GM08714 (cell line): ENCODE data around the gene TPR.
"Not testable (repeated sequence)": the region's sequence is repeated elsewhere in the genome, so short reads cannot be mapped to it uniquely, and the experiment has no call there.

Experiments
- H3K4me3 ChIP-seq: fragments of 200-500 bp; sonication (Bioruptor generic); 2 replicates; pipeline ENCODE4 v1.5.1; 2014; ENCODE audit warnings: mild to moderate bottlenecking, low read length, inconsistent platforms
- ZNF274 ChIP-seq: IDR thresholded peaks from 2 replicates; pipeline ENCODE4 v1.6.1; 2012; ENCODE audit warnings: mild to moderate bottlenecking, low read depth, low read length

The TPR gene

DNA sequence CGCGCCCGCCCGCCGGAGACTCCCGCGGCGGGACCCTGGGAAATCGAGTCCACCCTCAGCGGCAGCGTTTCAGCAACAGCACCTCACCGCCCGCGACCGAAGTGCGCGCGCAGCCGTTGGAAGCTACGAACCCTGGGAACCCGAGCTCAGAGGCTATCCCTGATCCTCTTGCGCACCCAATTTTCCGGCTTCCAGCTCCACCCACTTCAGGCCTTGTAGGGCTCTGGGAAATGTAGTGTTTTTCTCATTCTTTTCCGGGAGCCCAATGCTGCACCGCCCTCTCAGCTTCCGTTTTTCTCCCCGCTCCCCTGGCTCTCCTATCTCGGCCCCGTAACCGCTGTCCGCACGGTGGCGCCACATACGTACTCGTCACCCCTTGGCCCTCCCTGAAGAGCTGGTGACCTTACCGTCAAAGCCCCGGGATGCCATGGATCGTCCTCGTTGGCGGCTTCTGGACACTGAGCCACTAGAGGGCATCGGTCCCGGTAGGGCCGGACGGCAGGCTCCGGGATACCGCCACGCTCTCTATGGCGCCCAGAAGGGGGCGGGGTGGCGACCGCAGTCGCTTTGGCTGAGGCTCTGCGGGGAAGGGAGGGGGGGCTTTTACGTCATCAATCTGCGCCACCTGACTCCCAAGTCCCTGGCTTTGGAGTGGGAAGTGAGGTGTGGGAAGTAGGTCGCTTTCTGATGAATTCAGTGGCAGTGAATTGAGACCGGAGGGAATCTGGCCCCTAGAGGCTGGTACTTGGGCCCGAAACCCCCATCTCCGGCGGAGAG lies at the start of gene TPR, which contains the start of gene ODR4:
TPR (minus strand) TSS at position 102 of the 777 bp plus-strand sequence. CDS start 225 bp downstream, outside the sequence.
ODR4 (plus strand) TSS at position 687 of the 777 bp plus-strand sequence. CDS start 3,948 bp downstream, outside the sequence.
- TF ChIP-seq ZNF274: no peak
- H3K4me3 ChIP-seq: peak within 1 kb of the TSS; percentile 83

DNA sequence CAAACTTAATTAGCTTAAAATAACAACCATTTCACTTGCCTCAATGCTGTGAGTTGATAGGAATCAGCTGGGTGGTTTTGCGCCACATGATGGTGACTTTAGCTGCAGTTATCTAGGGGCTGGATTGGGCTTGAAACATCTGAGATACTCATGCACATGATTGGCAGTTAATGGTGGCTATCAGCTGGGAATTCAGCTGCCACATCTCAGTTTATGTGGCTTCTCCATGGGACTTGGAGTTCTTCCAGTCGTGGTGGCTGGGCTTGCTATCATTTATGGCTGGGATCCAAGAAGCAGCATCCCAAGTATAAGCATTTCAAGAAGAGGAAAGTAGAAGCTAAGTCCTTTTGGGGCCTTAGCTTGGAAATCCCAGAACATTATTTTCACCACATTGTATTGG lies 49.5 kb upstream of the TPR start:
- TF ChIP-seq ZNF274: no peak
- H3K4me3 ChIP-seq: no peak overlapping the region

DNA sequence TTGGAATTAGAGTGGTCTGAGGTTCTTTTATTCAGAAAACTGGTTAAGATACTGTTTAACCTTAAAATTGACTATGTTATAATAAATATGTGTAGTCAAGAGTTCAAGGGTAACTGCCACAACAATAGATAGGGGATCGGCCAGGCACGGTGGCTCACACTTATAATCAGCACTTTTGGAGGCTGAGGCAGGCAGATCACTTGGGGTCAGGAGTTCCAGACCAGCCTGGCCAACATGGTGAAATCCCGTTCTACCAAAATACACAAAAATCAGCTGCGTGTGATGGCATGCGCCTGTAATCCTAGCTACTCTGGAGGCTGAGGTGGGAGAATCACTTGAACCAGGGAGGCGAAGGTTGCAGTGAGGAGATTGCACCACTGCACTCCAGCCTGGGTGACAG lies 46.4 kb upstream of the TPR start:
- no peak overlapping the region for H3K4me3 ChIP-seq
- no peak for TF ChIP-seq ZNF274

DNA sequence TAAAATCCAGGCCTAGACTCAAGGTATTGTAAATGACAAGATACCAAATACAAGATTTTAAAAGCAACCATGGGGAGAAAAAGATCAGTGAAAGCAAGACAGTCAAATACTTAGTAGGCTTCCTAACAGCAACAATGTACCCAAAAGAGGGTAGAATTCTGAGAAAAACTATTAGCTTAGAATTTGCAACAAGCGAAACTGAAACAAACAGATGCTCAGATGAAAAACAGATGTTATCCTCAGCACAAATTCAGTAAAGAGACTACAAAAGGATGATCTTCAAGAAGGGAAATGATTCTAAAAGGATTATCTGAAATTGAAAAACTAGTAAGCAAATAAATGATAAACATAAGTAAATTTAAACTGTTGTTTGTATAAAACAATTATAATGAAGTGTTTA lies 45.9 kb upstream of the TPR start:
- H3K4me3 ChIP-seq: no peak overlapping the region
- TF ChIP-seq ZNF274: no peak

DNA sequence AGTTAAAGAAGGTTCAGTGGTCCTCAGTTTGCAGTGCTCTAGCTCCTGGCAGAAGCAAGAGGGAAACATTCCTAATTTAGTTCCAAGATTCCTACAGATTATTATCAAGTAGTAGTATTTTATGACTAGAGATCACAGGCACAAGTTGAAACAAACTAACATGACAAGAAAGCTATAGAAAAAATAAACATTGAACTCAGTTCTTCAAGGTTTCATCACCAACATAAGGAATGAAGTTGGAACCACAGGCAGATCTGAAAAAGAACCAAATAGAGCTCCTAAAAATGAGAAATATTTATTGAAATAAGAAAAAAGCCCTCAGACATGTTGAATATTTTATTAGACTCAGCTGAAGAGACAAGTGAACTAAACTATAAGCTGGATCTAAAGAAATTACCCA lies 45.3 kb upstream of the TPR start:
- no peak overlapping the region for H3K4me3 ChIP-seq
- no peak for TF ChIP-seq ZNF274

DNA sequence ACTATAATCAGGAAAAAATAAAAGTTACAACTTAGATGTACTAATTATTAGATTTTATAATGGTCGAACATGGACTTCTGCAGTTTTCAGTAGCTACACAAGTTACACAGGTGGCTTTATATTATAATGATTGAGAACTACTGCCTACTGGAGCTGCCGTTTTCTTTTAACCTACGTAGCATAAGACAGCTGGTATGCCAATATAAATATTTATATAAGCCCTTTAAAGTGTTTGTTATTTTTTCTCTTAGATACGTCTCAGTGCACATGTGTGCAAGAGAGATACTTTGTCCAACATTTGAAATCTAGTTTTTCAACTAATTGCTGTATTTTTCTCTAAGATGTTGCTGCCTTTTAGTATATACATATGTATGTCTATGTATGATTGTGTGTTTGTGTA lies 43.5 kb upstream of the TPR start:
- no peak for TF ChIP-seq ZNF274
- H3K4me3 ChIP-seq: no peak overlapping the region

DNA sequence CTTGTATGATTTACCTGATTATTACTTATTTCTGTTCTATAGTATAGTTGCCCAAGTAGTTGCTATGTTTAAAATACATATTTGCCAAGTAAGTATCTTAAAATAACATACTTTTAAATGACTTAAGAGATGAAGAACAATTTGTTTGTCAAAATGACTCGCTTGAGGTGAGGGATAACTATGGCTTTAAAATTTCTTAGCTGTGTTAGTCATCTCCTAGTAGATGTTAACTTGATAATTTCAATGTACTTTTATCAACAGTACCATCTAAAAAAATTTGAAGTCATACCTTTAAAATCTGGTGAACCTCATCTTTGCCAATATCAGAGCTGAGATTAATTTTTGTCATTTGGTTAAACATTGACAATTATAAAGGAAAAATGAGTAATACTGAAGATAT lies 38.3 kb upstream of the TPR start:
- no peak overlapping the region for H3K4me3 ChIP-seq
- TF ChIP-seq ZNF274: no peak

DNA sequence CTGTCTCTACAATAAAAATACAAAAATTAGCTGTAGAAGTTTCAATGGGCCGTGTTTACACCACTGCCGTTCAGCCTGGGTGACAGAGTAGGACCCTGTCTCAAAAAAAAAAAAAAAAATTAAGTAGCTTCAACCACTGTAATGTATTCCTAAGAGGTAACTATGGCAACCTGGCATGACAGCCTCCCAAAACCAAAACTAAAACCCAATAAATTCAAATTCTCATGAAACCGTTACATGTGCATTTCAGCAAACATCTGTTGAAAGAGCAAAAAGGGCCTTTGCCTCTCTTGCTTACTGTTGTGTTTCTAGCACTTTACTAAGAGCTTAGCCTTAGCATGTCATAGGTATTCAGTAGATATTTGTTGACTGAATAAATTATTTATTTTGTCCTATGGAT lies 34.0 kb upstream of the TPR start:
- no peak for TF ChIP-seq ZNF274
- H3K4me3 ChIP-seq: no peak overlapping the region

DNA sequence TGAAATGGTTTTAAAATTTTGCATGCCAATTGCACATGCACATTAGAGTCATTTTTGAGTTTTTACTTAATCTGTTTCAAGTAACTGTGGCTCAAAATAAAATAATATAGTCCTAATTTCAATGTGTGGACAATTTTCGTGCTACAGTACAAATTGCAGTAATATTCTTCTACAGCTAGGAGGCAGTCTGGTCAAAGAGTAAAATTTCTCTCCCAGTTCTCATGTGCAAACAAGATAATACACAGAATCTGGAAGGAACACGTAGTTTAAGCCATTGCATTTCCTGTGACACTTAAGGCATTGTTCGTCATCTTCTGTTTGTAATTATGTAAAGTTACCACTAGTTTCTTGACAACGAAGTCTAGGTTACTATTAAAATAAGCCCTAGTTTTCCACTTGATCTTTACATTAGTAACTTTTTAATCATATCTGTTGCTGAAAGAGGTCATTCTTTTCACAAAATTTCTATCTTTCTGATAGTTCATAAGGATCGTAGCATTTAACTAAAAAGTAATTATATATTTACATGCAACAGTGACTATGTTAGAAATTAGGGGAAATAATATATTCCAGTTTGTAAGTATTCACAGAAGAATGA lies 29.5 kb upstream of the TPR start:
- TF ChIP-seq ZNF274: no peak
- no peak overlapping the region for H3K4me3 ChIP-seq

DNA sequence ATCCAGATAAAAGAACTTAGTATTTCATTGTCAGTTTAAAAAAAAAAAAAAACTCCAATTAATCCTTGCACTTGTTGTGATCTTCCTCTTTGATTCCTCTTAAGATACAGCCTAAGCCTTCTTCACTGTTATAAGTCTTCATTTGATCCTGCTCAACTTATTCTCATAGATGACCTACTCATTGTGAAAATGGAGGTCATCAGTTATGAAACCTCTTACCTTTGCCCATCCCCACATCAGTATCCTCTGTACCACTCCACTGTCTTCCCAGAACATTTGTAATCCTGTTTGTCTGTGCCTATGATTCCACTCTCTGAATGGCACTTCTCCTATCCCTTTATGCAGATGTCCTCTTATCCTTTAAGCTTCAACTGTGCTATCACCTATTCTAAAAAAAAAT lies 28.6 kb upstream of the TPR start:
- H3K4me3 ChIP-seq: no peak overlapping the region
- TF ChIP-seq ZNF274: no peak

DNA sequence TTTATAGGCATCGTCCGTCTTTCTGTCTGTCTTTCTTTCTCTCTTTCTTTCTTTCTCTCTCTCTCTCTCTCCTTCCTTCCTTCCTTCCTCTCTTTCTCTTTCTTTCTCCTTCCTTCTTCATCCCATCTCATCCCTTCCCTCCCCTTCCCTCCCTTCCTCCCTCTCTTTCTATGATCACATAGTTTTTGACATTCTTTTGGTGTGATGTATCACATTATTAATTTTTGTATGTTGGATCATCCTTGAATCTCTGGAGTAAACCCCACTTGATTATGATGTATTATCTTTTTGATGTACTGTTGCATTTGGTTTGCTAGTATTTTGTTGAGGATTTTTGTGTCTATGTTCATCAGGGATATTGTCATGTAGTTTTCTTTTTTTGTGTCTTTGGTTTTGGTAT lies 26.4 kb upstream of the TPR start:
- not testable (repeated sequence) for H3K4me3 ChIP-seq

DNA sequence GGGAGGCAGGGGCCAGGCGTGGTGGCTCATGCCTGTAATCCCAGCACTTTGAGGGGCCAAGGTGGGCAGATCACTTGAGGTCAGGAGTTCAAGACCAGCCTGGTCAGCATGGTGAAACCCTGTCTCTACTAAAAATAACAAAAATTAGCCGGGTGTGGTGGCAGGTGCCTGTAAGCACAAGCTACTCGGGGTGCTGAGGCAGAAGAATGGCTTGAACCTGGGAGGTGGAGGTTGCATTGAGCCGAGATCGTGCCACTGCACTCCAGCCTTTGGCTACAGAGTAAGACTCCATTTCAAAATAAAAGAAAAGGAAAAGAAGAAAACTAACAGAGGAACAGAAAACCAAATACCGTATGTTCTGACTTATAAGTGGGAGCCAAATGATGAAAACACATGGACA lies 17.7 kb upstream of the TPR start:
- H3K4me3 ChIP-seq: not testable (repeated sequence)

DNA sequence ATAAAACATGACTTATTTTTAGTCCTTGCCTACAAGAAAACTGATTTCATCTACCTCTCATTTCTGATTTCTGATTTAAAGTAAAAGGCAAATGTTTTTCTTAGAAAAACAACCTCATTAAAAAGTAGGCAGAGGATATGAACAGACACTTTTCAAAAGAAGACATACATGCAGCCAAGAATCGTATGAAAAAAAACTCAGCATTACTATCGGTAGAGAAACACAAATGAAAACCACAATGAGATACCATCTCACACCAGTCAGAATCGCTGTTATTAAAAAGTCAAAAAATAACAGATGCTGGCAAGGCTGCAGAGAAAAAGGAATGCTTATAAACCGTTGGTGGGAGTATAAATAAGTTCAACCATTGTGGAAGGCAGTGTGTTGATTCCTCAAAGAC lies 16.8 kb upstream of the TPR start:
- TF ChIP-seq ZNF274: no peak
- no peak overlapping the region for H3K4me3 ChIP-seq

DNA sequence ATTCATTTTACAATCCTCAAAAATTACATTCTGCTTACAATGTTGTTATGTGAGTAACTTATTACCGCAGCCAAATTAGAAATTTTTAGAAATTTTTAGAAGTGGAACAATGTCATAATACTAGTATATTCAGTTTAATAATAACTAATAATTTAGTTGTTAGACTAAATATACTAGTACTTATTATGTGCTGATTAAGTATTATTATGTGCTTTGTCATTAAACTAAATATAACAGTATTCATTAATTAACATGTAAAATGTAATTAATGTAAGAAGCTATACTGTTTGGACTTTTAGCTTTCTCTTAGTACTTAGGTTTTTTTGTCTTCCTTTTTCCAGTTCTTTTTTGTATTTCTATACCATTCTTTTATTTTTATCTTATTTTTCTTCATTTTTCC lies 15.9 kb upstream of the TPR start:
- TF ChIP-seq ZNF274: no peak
- H3K4me3 ChIP-seq: no peak overlapping the region

DNA sequence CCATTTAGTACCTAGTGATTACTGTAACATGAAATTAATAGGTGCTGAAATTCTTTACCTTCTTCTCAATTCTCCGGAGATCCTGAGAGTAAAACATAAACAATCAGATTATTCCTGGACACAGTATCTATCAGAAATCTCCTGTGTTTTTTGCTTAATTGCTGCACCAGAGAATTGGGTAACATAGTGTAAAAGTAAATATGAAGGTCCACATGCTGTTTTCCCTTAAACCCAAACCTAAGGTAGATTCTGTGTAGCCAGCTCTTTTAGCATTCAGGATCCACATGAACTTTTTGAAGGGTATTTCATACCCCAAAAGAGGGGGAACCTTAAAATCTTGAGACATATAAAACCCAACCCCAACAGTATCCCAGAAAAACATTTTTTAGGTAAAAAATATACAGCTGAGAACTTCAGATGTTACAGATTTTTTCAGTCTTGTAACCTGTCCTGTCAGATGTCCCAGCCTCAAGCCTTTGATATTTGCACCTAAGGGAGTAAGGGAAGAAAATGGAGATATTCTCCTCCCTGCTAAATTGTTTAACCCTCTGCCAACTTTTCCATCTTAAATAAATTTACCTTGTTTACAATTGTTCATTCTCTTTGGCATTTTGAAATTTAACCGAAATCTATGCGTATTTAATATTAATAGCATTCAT lies 11.8 kb upstream of the TPR start:
- TF ChIP-seq ZNF274: no peak
- no peak overlapping the region for H3K4me3 ChIP-seq
